ENCODE results near the gene BRWD1. TPM values are rescaled to one million over a fixed set of nuclear protein-coding genes. Genes with fewer than 3 reads are reported as not detected.

BRWD1 gene
- total RNA-seq, 1 donor from 2014 or later, result 147 TPM

DNA sequence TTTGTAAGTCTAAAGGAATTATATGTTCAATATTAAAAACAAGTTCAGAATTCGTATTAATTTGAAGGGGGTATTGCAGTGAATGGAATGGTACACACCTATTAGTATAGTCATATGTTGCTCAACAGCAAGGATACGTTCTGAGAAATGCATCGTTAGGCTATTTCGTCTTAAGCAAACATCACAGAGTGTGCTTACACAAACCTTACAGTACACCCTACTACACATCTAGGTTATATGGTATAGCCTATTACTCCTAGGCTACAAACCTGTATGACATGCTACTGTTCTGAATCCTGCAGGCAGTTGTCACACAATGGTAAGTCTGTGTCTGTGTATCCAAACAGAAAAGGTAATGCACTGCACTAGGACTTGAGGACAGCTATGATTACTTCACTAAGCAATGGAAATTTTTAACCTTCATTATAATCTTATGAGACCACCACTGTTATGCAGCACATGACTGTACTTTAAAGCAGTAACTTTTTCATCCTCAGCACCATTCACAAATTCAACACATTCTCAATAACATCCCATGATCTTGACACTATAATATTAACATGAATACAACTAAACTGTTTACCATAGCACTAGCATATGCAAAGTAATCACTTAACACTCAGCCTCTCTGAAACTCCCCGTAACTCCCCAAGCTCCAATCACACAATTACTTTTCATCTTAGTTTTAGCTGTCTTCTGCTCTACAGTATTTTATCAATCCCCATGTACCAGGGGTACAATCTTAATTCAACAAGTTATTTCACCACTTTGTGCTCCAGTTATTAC, 115.8 kb downstream of the BRWD1 start:
- DNase-seq, result no peak

- no peak for DNase-seq
These were observed 116.6 kb downstream of the BRWD1 start for GRCh38 chr21:39196838-39197237.

DNA sequence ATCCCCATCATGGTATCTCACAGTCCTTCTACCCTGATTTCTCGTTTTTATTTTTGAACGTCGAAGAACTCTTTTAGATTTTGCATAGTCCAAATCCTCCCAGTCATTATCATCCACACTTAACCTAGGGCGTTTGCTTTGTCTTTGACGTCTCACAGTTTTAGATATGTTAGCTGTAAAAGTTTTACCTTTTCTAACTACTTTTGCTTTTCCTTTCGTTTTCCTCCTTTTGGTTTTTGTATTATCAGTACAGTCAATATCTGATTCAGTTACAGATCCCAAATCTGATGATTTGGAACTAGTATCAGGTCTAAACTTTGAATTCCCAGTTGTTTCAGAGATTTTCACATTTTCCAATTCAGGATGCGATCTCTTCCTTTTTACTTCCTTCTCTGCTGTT, 117.1 kb downstream of the BRWD1 start:
- DNase-seq, result no peak

- no peak for DNase-seq
These were observed 120.1 kb downstream of the BRWD1 start for GRCh38 chr21:39193380-39193779.

GRCh38 chr21:39189857-39190604, 123.4 kb downstream of the BRWD1 start:
- DNase-seq, result no peak

DNA sequence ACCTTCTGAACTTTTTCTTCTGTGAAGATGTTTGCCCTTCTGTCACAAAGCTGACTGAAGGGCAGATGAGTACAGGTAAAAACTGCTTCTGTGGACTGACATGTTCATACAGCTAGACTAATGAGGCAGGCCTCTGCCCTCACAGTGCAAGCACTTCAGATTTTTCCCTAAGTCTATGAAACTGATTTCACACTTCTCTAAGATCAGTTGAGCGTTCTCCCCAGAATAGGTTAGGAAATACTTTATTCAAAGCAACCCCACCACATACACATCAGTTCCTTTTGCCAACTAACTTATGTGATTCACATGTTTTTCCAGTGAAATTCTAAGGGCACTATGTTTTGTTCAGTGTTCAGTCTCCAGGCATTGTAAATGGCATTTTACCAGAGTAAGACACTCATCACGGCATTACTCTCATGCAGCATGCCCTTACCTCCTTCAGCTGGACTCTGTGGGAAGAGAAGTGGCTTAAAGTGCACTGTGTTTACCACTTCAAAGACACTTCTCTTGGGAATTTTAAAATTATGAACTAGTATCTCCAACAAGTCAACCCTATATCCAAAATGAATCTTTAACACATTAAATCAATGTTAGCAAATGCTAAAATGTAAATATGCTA, 124.8 kb downstream of the BRWD1 start:
- no peak for DNase-seq

DNA sequence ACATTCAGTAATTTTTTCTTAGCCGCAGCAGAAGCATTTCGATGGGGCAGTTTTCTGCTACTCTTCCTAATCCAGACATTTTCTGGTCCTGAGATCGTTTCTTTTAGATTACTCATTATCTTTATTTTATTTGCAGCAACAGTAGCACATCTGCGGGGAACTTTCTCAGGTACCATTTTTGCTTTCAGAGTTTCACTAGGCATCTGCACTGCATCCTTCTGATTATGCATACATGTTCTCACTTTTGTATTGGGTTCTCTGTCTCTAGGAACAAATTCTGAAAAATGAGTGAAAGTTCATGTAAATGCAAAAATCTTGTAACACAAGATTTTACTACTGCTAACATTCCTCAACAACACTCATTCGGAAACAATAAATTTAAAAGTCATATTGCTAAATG, 126.3 kb downstream of the BRWD1 start:
- DNase-seq, result no peak

DNA sequence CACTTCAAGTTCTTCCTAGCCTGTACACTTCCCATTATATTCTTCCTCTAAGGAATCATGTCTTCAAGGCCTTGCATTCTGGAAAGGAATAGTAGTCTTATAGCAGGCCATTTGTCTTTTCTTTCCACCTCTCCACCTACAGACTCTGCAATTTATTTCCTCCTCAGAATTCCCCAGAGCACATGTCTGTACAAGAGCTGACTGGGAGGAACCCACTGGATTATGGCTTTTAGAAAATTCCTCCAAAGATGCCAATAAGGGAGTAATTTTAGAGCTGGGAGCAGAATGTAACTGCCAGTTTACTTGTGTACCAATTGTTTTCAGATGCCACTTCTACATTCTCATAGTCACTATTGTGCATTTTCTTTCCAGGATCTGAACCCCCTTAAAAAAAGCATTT, 126.8 kb downstream of the BRWD1 start:
- DNase-seq, result no peak

DNA sequence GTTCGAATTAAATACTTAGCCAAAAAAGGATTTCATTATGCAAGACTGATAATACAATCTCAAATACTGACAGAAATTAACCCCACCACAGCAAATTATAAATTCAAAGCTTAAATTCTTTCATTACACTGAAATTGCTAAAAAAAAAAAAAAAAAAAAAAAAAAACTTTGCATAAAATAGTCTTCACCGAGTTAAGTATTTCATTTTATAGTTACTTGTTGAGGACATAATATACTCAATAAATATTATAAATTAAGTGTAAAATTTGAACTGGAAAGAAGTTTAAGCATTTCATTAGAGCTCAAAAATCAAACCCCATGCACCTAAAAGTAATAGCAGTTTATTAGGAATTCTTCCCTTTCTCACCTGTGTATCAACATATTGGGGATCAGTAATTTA, 128.3 kb downstream of the BRWD1 start:
- DNase-seq, result no peak

DNA sequence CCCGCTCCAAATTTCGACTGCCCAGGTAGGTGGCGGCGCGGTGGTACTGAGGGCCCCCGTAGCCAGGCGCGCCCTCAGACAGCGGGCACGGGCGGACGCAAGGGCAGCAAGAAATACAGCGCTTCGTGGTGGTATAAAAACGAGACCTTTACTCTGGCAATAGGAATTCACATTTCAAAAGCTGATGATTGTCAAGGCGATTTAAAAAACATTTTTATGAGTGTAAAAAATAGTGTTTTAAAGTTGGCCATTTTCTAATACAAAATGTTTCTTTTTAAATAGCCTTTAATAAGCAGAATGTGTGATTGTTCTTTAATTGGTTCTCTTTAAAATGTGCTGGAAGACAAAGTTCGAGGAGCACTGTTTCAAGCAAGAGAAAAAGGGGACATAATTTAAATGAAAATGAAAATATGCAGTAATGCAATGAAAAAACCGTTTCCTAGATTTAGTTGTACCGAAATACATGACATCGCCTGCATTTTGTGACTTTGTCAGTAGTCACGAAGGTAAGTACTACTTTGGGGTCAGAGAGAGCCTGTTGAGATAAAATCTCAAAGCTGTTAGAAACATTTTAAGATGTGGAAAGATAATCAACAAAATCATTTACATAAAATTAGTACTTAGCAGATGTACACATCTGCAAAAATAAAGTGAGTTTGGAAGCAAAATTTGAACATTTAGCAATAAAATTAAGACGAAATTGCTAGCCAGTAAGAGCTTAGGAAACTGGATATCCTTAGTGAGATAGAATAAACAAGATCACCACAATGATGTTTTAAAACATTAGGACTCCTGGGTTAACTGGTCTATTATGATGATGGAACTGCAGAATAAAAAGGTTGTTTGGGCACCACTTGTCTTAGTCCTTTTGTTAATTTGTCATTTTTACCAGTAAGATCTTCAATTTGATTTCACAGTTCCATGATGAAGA, 129.1 kb downstream of the BRWD1 start:
- DNase-seq, result no peak

- DNase-seq, result peak; percentile 97
These were observed 130.0 kb downstream of the BRWD1 start, which contains the start of gene PSMG1 for GRCh38 chr21:39183272-39184049. Gene PSMG1 (minus strand): TSS chr21:39183451. CDS start chr21:39183385, 66 bp downstream.

GRCh38 chr21:39182484-39183271, 130.8 kb downstream of the BRWD1 start:
- peak; percentile 42 for DNase-seq

- no peak for DNase-seq
These were observed 131.4 kb downstream of the BRWD1 start for GRCh38 chr21:39182016-39182415.

- DNase-seq, result no peak
These were observed 132.1 kb downstream of the BRWD1 start for GRCh38 chr21:39181205-39181818.

DNA sequence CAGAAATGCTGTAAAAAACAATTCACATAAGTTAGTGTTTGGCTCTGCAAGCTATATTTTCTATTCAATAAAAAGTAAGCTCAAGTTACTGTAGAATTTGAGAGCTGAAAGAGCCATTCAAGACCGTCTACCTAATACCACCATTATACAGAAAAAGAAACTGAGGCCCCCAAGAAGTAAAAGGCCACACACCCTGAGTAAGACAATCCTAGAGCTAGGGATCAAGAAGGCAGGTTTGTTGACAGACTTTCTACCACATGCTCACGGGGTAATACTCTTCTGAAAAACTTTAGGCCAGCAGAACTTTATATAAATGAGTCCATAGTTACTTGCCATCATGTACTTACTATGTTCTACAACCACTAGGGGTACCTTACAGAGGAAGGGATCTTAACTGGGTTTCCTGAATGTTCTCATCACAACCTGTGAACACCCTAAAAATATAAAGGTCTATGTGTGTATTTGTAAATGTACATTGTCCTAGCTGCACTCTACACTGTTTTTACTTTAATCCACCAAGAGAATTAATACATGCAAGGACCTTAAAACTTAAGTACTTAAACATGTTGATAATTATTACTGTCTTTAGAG, 132.9 kb downstream of the BRWD1 start:
- DNase-seq, result no peak

GRCh38 chr21:39178421-39178820, 135.0 kb downstream of the BRWD1 start:
- DNase-seq, result no peak

GRCh38 chr21:39176271-39176709, 137.1 kb downstream of the BRWD1 start:
- peak; percentile 38 for DNase-seq

DNA sequence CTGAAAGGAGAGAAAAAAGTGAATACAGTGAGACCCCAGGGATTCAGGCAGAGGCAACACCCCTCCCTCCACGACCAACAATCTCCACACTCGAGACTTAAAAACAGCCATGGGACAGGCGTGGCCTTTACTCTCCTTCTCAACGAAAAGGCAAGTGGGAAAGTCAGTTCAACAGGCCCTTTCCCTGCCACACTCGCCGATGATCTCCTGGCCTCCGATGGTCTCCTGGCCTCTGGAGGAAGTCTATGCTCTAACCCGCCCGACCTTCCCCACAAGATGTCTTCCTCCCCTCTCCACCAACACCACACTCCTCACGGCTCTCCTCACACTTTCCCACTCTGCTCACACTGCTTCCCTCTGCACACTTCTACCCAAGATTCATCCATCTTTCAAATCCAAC, 137.8 kb downstream of the BRWD1 start:
- no peak for DNase-seq

- DNase-seq, result peak; percentile 48
These were observed 138.3 kb downstream of the BRWD1 start for GRCh38 chr21:39175154-39175553.
